ENCODE data around the gene PGBD1. TPM values are rescaled to one million over a fixed set of nuclear protein-coding genes. Genes with fewer than 3 reads are reported as not detected.

The PGBD1 gene, protein sequence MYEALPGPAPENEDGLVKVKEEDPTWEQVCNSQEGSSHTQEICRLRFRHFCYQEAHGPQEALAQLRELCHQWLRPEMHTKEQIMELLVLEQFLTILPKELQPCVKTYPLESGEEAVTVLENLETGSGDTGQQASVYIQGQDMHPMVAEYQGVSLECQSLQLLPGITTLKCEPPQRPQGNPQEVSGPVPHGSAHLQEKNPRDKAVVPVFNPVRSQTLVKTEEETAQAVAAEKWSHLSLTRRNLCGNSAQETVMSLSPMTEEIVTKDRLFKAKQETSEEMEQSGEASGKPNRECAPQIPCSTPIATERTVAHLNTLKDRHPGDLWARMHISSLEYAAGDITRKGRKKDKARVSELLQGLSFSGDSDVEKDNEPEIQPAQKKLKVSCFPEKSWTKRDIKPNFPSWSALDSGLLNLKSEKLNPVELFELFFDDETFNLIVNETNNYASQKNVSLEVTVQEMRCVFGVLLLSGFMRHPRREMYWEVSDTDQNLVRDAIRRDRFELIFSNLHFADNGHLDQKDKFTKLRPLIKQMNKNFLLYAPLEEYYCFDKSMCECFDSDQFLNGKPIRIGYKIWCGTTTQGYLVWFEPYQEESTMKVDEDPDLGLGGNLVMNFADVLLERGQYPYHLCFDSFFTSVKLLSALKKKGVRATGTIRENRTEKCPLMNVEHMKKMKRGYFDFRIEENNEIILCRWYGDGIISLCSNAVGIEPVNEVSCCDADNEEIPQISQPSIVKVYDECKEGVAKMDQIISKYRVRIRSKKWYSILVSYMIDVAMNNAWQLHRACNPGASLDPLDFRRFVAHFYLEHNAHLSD
- 9.1 and 12.0 TPM in 2 replicates for total RNA-seq (2014; rRNA removed; shearing (Covaris generic))

DNA sequence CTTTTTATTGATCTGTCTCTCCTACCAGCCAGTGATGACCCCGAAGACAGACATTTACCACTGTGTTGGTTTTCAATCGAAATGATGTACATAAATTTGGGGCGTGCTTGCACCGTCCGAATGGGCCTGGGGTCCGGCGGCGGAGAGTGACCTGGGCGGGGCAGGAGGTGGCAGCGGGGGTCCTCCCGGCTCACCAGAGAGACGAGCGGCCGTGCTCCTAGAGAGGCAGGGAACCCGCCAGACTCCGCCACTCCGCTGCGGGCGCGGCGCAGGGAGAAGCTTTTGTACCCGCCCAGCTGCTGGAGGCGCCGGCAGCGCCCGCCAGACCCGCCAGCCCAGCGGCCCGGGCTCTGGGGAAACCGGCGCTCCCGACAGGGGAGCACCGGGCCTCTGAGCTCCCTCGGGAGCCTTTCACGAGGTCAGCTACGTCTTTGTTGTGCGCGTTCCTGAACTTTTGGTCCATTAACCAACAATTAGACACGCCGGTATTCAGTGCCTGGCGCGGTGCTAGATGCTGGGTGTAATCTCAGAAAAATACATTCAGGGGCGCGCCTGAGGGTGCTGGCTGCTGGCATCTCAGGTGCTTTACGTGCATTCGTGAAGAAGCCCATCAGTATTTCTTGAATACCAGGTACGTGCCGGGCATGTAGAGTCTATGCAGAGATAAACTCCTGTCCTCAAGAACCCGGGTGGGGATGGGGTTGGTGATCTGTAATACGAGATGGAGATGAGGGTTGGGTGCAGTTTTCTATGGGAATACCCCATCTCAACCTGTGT, at the start of gene PGBD1:
Gene PGBD1, plus strand, starts transcription at position 285 of the 777 bp plus-strand sequence. CDS start 2,242 bp downstream, outside the sequence.
- DNase-seq (ENCODE audit: low spot score) = peak; percentile 50

DNA sequence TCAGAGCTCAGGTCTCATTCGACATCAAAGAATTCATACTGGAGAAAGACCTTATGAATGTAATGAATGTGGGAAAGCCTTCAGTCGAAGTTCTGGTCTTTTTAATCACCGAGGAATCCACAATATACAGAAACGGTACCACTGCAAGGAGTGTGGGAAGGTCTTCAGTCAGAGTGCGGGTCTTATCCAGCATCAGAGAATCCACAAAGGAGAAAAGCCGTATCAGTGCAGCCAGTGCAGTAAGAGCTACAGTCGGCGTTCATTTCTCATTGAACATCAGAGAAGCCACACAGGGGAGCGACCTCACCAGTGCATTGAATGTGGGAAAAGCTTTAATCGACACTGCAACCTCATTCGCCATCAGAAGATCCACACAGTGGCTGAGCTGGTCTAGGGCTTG, 48.6 kb upstream of the PGBD1 start:
- DNase-seq (ENCODE audit: low spot score) = no peak

DNA sequence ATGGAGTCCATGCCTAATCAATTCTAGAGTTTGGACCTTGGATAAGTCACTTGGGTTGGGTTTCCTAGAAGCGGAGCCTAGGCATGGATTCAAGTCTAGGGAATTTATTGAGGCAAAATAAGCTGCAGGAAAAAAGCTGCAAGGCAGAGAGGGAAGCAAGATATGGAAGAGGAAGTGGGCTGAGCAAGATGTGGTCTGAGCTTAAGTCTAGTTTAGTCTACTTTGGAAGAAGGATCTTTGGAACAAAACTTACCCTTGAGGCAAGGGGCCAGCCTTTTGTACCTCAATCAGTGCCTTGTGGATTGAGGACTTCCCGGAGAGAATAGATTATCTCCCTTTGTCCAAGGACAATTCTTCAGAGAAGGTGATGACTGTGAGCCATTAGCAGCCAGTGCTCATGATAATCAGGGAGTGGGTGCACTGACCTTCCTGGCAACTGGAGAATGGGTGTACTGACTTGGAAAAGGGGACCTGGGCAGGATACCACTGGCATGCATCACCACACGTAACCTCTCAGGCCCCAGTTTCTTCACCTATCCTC, 45.4 kb upstream of the PGBD1 start:
- no peak for DNase-seq (ENCODE audit: low spot score)

DNA sequence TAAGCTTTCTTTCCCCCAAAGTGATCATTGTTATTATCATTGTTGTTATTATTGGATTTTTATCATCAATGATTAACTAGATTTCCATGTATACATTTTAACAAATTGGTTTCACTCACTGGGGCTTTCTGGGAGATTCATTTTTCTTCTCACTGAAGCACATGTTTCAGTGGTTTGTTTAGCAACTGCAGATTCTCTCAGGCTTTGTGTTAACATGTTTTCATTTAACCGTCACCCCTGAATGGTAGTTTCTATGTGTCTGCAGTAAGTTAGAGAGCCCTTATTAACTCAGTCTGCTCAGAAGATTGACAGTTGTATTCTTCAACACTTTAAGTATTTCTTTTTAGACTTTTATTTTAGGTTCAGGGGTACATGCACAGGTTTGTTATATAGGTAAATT, 41.7 kb upstream of the PGBD1 start:
- no peak for DNase-seq (ENCODE audit: low spot score)

DNA sequence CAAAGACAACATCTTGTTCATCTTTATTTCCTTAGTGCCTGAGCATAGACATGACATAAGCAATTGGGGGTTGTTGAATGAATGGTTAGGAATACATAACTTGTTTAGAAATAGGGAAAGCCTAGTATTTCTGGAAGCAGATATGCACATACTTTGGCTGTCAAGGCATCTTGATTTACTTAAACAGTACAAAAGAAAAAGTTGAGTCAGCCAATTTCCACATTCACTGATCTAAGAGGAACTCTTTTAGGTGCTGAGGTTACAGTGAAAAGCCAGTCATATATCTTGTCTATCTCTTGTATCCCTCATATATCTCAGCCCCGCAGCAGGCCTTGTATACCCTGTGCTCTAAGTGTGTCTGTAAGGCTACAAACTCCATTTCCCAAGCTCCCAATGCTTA, 40.9 kb upstream of the PGBD1 start:
- no peak for DNase-seq (ENCODE audit: low spot score)

DNA sequence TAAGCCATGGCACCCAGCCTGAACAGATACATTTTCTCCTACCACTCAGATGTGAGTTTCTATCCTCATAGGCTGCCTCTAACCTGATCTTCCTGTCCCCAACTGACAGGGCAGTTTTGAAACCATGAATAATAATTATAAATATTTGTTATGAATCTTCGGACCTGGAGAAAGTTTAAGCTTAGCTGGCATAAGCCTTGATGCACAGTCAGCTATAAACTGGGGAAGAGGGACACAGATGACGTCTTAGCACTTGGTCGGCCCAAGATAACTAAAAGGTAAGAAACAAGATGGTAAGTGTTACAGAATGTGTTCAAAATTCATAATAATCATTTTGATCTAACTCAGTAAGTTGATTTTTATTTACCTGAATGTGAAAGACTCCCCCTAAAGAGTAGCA, 37.4 kb upstream of the PGBD1 start:
- no peak for DNase-seq (ENCODE audit: low spot score)

DNA sequence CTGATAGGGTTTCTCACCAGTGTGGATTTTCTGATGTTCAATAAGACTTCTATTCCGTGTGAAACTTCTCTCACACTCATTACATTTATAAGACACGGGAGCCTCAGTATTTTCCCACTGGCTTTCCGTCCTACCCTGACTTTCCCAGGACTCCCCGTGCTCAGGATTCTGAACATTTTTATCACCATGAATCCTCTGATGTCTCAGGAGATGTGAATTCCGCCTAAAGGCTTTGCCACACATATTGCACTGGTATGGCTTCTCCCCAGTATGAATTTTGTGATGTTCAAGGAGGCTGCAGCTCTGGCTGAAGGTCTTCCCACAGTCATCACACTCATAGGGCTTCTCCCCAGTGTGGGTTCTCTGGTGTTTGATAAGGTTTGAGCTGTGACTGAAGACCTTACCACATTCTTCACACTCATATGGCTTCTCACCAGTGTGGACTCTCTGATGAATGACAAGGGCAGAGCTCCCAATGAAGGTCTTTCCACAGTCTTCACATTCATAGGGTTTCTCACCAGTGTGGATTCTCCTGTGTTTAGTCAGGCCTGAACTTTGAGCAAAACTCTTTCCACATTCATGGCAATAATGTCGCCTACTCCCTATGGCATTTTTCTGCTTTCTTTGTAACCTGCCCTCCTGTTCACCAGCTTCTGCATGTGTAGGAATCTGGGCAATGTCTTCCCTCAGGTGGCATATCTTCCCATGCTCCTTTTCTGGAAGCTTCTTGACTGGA, 36.0 kb upstream of the PGBD1 start:
- DNase-seq (ENCODE audit: low spot score) = no peak

DNA sequence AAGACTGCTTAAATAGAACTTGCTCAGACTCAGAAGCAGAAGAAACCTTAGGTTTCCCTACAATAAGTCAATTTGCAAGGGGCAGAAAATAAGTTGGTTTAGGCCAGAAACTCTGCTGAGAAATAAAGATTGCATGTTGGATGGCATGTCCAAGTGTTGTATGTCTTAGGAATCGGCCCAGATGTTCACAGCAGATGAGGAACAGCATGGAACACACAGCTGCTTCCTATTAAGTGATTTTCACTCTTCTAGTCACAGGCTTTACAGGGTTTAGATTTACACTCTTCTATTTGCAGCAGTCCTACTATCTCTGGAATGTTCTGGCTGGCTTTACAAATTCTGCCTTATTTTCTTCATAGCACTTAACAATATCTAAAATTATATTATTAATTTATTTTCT, 32.5 kb upstream of the PGBD1 start:
- no peak for DNase-seq (ENCODE audit: low spot score)

DNA sequence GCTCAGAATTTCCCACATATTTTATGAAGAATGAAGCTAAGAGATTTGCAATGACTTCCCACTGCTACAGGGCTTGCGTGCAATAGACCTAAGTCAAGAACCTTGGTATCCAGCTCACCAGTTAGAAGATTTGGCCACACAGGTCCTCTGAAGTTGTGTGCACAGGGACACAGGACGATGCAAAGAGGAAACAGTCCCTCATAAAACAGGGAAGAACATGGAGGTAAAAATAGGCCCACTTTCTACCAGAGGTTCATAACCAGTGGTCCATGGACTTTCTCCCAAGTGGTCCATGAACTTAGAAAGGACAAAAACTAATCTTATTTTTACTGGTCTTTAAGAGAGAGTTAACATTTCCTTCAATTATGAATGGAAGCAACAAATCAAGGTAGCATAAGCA, 30.6 kb upstream of the PGBD1 start:
- no peak for DNase-seq (ENCODE audit: low spot score)

DNA sequence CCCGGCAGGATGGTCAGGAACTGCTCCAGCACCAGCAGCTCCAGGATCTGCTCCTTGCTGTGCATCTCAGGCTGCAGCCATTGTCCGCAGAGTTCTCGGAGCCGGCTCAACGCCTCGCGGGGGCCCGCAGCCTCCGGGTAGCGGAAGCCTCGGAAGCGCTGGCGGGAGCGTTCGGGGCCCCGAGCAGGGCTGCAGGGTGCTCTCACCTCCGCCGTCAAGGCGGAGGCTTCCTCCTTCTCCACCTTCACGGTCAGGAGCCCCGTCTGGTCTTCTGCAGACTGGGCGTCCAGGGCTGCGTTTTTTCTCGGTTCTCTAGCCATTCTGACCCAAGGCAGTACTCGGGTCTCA, 29.7 kb upstream of the PGBD1 start:
- DNase-seq (ENCODE audit: low spot score) = no peak

DNA sequence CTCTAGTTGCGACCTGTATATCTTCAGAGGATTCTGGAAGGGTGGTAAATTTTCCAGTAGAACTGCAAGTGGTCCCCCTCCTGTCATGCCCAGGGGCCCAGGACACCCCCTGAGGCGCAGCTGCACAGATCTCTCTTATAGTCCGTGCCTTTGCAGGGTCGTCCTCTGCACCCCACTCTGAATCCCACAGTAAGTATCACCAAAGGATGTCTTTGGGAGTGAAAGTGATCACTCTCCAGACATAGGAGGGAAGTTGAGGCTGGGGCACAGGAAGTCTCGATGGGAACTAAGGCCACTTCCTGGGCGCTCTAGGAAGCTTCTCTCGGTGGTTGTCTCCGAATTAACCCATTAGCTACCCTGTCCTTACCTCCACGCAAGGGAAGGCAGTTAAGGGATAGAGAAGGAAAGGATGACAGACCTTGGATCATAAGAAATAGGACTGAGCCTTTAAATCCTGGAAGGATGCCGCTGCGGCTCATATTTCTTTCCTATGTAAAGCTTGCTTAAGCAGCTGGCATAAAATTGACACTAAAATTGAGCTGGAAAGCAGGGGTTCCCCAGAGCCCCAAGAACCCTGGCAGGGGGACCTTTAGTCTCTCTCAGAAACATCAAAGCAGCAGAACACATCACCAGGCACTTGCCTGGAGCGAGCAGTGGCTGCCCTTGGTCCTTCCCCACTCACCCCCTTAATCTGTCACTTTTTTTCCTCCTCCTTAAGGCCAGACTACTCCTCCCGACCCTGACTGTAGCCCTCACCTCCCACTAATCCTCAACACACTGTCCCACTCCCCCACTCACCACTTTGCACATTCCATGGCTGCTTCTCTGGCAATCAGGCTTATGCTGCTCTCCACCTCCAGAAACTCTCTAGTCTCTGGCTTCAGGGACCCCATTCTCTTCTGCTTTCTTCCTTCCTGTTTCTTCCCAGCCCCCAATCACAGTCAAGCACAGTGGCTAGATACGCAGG, 29.1 kb upstream of the PGBD1 start, which contains the start of gene ZKSCAN4:
Gene ZKSCAN4, minus strand, starts transcription at position 261 of the 967 bp plus-strand sequence. CDS start 289 bp downstream, outside the sequence.
- DNase-seq (ENCODE audit: low spot score) = peak; percentile 87

DNA sequence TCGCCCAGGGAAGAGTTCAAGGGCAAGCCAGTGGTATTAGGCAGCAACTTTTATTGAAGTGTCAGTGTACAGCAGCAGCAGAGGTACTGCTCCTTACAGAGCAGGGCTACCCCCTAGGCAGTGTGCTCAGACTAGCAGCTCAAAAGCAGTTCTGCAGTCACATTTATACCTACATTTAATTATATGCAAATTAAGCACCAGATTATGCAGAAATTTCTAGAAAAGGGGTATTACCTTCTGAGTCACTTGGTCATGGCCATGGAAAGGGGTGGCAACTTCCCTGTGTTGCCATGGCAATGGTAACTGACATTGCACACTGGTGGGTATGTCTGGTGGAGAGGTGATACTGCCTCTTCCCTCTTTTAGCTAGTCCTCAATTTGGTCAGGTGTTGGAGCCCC, 27.3 kb upstream of the PGBD1 start:
- no peak for DNase-seq (ENCODE audit: low spot score)

DNA sequence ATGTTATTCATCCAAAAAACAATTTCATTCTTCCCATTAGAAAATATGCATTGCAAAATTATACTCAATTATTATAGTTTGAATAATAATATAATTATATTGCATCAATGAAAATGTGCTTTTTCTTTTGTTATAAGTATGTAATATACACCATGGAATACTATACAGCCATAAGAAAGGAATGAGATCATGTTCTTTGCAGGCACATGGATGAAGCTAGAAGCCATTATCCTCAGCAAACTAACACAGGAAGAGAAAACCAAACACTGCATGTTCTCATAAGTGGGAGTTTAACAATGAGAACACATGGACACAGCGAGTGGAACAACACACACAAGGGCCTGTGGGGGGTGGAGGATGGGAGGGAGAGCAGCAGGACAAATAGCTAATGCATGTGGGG, 24.3 kb upstream of the PGBD1 start:
- DNase-seq (ENCODE audit: low spot score) = no peak

DNA sequence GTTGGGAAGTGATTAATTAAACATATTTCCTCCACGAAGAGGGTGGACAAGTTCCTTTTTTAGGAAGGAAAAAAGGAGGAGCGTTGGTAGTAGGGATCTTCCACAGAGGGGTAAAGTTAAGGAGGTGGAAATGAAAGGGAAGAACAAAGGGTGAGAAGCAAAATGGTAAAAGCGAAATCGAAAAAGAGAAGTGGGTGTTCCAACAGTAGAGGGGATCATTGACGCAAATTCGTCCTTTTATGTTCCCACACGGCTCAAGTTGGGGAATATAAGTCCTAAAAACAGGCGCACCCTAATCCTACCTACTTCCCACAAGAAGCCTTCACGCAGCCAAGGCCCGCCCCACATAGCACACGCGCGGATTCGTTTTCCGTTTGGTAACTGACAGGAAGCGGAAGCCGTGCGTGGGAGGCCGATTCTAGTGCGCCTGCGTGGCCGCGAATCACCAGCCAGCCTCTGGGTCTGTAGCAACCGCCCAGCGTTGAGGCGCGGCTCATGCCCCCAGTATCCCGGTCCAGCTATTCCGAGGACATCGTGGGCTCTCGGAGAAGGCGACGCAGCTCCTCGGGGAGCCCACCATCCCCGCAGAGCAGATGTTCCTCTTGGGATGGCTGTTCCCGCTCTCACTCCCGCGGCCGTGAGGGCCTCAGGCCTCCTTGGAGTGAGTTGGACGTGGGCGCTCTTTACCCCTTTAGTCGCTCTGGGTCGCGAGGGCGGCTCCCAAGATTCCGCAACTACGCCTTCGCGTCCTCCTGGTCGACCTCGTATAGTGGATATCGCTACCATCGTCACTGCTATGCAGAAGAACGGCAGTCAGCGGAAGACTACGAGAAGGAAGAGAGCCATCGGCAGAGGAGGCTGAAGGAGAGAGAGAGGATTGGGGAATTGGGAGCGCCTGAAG, 22.2 kb upstream of the PGBD1 start, which contains the start of gene NKAPL:
Gene NKAPL, plus strand, starts transcription at position 421 of the 901 bp plus-strand sequence. Its CDS starts 75 bp downstream, at position 496.
- no peak for DNase-seq (ENCODE audit: low spot score)

DNA sequence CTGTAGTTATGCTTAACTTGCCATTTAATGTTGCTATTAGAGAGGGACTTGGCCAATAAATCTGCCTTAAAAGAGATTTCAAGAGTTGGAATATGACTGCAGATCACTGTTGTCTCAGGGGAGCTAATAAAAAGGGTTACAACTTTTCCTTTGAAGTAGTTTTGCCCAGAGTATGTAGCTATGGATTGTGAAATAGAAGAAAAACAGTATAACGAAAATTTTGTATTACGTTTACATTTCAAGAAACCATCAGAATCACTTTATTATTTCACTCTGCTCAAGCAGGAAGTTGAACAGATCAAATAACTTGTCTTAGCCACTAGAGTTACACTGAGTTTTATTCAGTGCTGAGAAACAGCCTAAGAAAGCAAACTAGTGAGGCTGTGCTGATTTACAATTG, 17.4 kb upstream of the PGBD1 start:
- no peak for DNase-seq (ENCODE audit: low spot score)

DNA sequence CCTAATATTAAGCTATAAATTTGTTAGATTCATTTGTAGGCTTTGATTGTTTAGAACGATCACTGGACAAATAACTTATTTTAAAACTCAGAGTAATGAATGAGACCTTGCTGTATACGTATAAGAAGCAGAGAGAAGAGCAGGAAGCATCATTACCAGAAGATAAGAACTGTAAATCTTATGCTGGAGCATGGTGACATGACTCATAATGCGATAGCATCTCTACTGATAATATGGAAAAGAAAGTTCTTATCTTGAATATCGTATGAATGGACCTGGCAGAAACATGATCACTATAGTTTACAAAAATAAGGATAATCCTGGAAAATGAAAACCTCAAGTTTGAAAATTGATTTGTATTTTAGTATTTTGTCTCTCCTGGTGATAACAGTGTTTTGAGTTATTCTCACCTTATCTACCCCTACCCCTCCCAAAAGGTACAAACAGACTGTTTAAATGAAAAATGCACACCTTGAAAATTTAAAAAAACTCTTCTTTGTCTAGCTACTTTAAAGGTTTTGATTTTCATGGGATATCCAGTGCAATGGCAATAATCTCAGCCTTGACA, 16.5 kb upstream of the PGBD1 start:
- DNase-seq (ENCODE audit: low spot score) = peak; percentile 32

DNA sequence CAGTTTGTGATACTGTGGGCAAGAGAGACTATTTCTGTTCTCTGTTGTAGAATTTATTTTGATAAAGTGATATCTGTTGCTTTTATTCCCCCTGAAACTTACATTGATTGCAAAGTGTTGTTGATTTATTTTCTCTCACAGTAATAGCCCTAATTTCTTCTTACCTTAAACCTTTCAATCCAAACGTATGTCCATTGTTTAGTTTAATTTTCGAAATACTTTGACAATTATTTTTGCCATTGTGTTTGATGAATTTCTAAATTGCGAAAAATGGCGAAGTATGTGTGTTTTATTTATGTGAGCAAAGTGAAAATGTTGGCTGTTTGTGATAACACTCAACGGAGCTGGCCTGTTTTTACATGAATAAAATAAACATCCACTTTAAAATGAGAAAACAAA, 14.8 kb upstream of the PGBD1 start:
- no peak for DNase-seq (ENCODE audit: low spot score)

DNA sequence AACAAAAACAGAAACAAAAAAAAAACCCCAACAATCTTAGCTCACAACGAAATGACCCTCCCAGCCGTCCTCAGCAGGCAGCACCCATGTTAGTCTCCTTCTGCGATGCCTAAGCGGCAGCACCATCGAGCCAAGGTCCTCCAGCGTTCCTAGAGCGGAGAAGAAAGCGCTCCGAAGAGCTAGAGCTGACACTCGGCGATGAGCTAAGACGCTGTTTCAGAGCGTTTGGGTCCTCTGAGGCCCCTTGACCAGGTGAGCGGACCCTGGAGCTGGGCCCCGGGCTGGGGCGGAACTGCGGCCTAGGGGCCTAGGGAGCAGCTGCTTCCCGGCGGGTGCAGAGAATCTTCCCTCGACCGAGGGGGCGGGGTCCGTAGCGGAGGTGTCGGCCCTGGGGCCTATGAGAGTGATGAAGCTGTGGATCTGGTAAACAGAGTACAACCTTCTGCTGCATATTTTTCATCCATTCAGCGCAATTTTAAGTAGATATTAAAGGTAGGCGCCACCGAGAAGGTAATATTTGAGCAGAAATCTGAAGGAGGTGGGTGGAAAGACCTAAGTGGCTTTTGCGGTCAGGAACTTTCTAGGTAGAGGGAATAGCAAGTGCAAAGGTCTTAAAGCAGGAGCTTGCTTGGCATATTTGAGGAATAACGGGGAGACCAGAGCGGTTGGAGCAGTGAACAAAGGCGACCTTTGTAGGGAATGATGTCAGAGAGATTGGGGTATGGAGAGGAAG, 14.2 kb upstream of the PGBD1 start, which contains the start of gene ZSCAN26:
Gene ZSCAN26, plus strand, starts transcription at position 182 of the 733 bp plus-strand sequence. CDS start 4,777 bp downstream, outside the sequence.
- peak; percentile 79 for DNase-seq (ENCODE audit: low spot score)

Data from A172 (cell line).